ENCODE measurements around the gene ABR. TPM values are rescaled to one million over a fixed set of nuclear protein-coding genes. Genes with fewer than 3 reads are reported as not detected.
"Not testable (repeated sequence)": the region's sequence is repeated elsewhere in the genome, so short reads cannot be mapped to it uniquely, and the experiment has no call there.

Gene ABR
- total and polyA plus RNA-seq, 5 donors from 2014 or later = 13.2 to 116 (median 18.3) TPM

DNA sequence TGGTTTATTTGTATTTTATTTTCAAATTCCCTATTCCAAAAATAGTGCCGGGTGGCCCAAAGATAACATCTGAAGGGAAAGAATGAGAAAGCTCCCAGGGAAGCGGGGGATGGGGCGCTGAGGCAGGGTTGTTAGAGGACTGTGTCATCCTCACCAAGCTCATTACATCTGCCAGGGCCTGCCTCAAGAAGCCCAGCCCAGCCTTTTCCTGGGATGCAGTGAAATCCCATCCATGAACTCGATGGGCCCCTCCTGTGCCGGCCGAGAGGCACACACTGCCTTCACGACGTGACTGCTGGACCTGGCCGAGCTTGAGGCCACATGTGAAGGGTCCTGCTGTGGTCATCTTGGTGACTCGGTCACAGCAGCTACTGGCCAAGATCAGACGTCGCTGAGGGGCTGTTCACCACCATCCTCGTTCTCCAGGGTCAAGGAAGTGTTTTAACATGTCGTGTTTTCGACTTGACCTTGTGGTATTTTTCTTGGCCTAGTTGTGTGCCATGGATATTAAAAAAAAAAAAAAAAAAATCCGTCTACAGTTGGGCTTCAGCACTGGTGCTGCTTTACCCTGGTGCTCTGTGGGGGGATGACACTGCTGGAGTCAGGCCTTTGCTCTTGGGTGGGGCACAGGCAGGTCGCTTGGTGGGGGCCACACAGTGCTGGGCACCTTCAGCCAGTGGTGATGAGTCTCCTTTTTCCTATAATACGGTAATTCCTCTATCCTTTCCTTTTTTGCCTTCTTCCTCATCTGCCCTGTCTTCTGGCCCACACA lies 178.0 kb downstream of the ABR start:
- ATAC-seq (ENCODE audit: low read depth in 2 of 2) (no peak), DNase-seq (no peak)
- H3K9me3 Mint-ChIP-seq = no peaks in the 10 kb centered on the region
- Histone ChIP-seq H3K27ac (ENCODE audit: insufficient read depth, low read length, poor library complexity, severe bottlenecking) (no peak overlapping the region), H3K9me3 (ENCODE audit: control insufficient read depth in 2 of 2, low read length in 2 of 2) (no peaks in the 10 kb centered on the region), H3K27me3 (ENCODE audit: control insufficient read depth, insufficient read depth, low read length) (no peaks in the 10 kb centered on the region), H3K4me3 (ENCODE audit: low read depth, low read length) (no peak overlapping the region), H3K4me1 (ENCODE audit: control insufficient read depth, insufficient read depth, low read length, poor library complexity, severe bottlenecking) (peaks cover 20% of the 10 kb centered on the region), H3K36me3 (ENCODE audit: control insufficient read depth, insufficient read depth, low read length) (peaks cover 54% of the 10 kb centered on the region)
- H3K27me3 Mint-ChIP-seq = peaks cover 2% of the 10 kb centered on the region
- H3K4me3 Mint-ChIP-seq = peak overlapping the region in 1 of 4 donors; percentile 53
- H3K27ac Mint-ChIP-seq = peak overlapping the region in 1 of 3 donors; percentile 50
- peaks cover 10 to 28% (median 18%) of the 10 kb centered on the region in 4 donors for H3K4me1 Mint-ChIP-seq
- H3K36me3 Mint-ChIP-seq = peaks cover 31% of the 10 kb centered on the region

DNA sequence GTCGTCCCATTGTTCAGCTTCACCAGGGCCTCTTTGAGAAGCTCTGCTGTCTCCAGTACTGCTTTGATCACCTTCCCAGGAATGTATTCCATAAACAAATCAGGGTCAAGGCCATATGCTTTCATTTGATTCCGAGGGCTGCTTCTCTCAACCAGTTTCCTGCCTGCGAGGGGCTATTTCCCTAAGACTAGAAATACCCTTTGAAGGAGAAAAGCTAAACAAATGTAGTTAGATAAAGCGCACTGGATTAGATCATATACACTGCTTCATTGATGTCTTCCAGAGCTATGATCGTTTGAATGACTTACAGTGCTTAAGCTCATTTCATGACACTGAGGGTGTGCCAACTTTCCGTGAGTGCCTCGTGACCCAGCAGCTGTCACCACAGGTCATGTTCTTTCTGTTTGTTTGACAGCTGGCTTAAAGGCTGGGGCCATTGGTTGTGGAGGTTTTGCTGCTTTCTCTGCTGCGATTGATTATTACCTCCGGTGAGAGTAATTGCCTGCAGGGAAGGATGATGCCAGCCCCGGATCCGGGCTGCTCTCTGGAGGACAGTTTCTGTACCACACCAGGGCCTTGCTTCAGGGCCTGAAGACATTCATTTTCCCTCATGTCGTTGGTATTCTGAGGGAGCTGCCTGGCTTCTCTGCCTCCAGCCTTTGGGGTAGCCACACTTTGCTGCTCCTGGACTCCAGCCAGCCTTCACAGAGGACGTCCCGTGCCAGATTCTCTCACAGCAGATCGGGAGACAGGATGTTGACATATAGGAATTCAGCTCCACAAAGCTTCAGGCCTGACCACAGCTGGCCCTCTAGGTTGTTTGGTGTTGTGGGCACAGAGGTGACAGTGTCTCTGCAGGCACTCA lies 179.0 kb downstream of the ABR start:
- Mint-ChIP-seq H3K4me3 (peak overlapping the region in 1 of 4 donors; percentile 18), H3K27ac (peak overlapping the region in 2 of 3 donors; percentile 36 to 52), H3K4me1 (peaks cover 12 to 33% (median 20%) of the 10 kb centered on the region in 4 donors), H3K27me3 (peaks cover 6% of the 10 kb centered on the region), H3K36me3 (peaks cover 31% of the 10 kb centered on the region), H3K9me3 (no peaks in the 10 kb centered on the region)
- Histone ChIP-seq H3K9me3 (ENCODE audit: control insufficient read depth in 2 of 2, low read length in 2 of 2) (no peaks in the 10 kb centered on the region), H3K27me3 (ENCODE audit: control insufficient read depth, insufficient read depth, low read length) (no peaks in the 10 kb centered on the region), H3K36me3 (ENCODE audit: control insufficient read depth, insufficient read depth, low read length) (peaks cover 51% of the 10 kb centered on the region), H3K4me3 (ENCODE audit: low read depth, low read length) (no peak overlapping the region), H3K27ac (ENCODE audit: insufficient read depth, low read length, poor library complexity, severe bottlenecking) (no peak overlapping the region), H3K4me1 (ENCODE audit: control insufficient read depth, insufficient read depth, low read length, poor library complexity, severe bottlenecking) (peaks cover 24% of the 10 kb centered on the region)
- no peak for ATAC-seq (ENCODE audit: low read depth in 2 of 2)
- DNase-seq = no peak

DNA sequence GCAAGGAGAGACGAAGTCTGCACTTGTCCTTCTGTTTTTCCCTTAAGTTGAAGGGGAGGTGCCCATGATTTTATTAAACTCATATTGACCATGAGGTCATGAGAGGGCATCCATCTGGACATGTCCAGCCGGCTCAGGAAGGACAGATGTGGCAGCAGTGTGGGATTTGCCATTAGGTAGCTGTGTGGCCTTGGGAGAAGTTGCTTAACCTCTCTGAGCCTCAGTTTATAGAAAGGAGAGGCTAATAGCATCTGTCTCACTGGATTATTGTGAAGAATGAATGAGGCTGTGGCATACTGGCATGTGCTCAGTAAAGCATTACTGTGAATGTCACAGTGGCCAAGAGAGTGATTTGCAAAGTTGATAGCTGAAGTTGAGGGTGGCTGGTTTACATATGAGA lies 181.7 kb downstream of the ABR start:
- Histone ChIP-seq H3K4me1 (ENCODE audit: control insufficient read depth, insufficient read depth, low read length, poor library complexity, severe bottlenecking) (peaks cover 24% of the 10 kb centered on the region), H3K9me3 (ENCODE audit: control insufficient read depth in 2 of 2, low read length in 2 of 2) (peaks cover 7 to 15% of the 10 kb centered on the region in 2 experiments), H3K4me3 (ENCODE audit: low read depth, low read length) (peak overlapping the region; percentile 92), H3K27ac (ENCODE audit: insufficient read depth, low read length, poor library complexity, severe bottlenecking) (no peak overlapping the region), H3K36me3 (ENCODE audit: control insufficient read depth, insufficient read depth, low read length) (peaks cover 35% of the 10 kb centered on the region), H3K27me3 (ENCODE audit: control insufficient read depth, insufficient read depth, low read length) (no peaks in the 10 kb centered on the region)
- H3K4me3 Mint-ChIP-seq = peak overlapping the region; percentile 95 to 99 (median 97)
- H3K27ac Mint-ChIP-seq = peak overlapping the region; percentile 70 to 96 (median 95)
- peaks cover 6% of the 10 kb centered on the region for H3K27me3 Mint-ChIP-seq
- no peak for DNase-seq
- peaks cover 0 to 16% (median 0%) of the 10 kb centered on the region in 7 donors for H3K9me3 Mint-ChIP-seq
- H3K4me1 Mint-ChIP-seq = peaks cover 12 to 33% (median 20%) of the 10 kb centered on the region in 4 donors
- ATAC-seq (ENCODE audit: low read depth in 2 of 2) = no peak
- H3K36me3 Mint-ChIP-seq = peaks cover 19% of the 10 kb centered on the region

DNA sequence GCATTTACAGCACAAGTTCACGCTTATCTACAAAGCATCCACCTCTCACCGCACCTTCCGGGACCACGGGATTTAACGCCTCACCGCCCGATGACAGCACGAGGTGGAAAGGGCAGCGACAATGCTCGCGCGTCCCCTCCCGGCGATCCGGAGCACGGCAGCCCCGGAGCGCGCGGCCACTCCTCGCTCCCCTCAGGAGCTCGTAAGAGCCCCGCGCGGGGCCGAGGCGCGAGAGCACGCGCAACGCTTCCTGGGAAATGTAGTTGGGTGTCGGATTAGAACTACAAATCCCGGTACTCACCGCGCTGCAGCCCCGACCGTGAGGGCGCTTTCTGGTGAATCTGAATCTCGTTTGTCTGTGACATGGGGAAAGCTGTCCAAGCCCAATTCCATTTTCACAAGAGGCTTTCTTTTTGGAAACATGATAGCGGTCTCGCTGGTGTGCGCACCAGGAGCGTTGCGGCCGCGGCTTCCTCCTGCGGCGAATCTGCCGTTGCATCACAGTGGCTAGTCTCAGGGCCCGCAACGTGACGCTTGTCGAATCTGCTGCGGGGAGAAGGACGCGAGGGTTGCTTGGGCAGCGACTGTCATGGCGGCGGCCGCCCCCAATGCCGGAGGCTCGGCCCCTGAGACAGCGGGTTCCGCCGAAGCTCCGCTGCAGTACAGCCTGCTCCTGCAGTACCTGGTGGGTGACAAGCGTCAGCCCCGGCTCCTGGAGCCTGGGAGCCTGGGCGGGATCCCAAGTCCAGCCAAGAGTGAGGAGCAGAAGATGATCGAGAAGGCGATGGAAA lies 183.0 kb downstream of the ABR start, which contains the start of gene TIMM22:
Gene TIMM22 (plus strand): TSS at position 576 of the 791 bp plus-strand sequence. CDS start 14 bp downstream, at position 590.
- H3K9me3 ChIP-seq (ENCODE audit: control insufficient read depth in 2 of 2, low read length in 2 of 2) = peaks cover 7 to 26% of the 10 kb centered on the region in 2 experiments
- Mint-ChIP-seq H3K27me3 (peaks cover 6% of the 10 kb centered on the region), H3K36me3 (peaks cover 13% of the 10 kb centered on the region), H3K4me3 (peak within 1 kb of the TSS; percentile 95 to 99 (median 97)), H3K27ac (peak within 1 kb of the TSS; percentile 95 to 97 (median 96)), H3K4me1 (peaks cover 12 to 33% (median 20%) of the 10 kb centered on the region in 4 donors), H3K9me3 (peaks cover 0 to 18% (median 0%) of the 10 kb centered on the region in 7 donors)
- H3K27me3 ChIP-seq (ENCODE audit: control insufficient read depth, insufficient read depth, low read length) = no peaks in the 10 kb centered on the region
- H3K4me1 ChIP-seq (ENCODE audit: control insufficient read depth, insufficient read depth, low read length, poor library complexity, severe bottlenecking) = peaks cover 24% of the 10 kb centered on the region
- DNase-seq (peak; percentile 87 to 98 (median 96)), ATAC-seq (ENCODE audit: low read depth in 2 of 2) (peak; percentile 94 to 96)
- peak within 1 kb of the TSS; percentile 81 for H3K27ac ChIP-seq (ENCODE audit: insufficient read depth, low read length, poor library complexity, severe bottlenecking)
- peaks cover 22% of the 10 kb centered on the region for H3K36me3 ChIP-seq (ENCODE audit: control insufficient read depth, insufficient read depth, low read length)
- H3K4me3 ChIP-seq (ENCODE audit: low read depth, low read length) = peak within 1 kb of the TSS; percentile 92

DNA sequence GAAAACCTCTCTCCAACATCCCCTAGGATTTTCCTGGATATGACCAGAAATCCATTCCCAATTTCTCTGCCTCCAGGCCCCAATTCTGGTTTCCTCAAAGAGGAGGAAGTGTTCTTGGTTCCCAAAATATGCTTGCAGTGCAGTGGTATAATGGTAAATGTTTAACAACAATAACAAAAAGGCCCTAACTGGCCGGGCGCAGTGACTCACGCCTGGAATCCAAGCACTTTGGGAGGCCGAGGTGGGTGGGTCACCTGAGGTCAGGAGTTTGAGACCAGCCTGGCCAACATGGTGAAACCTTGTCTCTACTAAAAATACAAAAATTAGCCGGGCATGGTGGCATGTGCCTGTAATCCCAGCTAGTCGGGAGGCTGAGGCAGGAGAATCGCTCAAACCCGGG lies 184.5 kb downstream of the ABR start:
- H3K27me3 ChIP-seq (ENCODE audit: control insufficient read depth, insufficient read depth, low read length); H3K27ac Mint-ChIP-seq; ATAC-seq (ENCODE audit: low read depth in 2 of 2); DNase-seq; H3K27me3 Mint-ChIP-seq; H3K36me3 Mint-ChIP-seq; H3K36me3 ChIP-seq (ENCODE audit: control insufficient read depth, insufficient read depth, low read length); H3K4me3 ChIP-seq (ENCODE audit: low read depth, low read length); H3K27ac ChIP-seq (ENCODE audit: insufficient read depth, low read length, poor library complexity, severe bottlenecking): not testable (repeated sequence)
- Mint-ChIP-seq H3K4me1 (peaks cover 12 to 32% (median 20%) of the 10 kb centered on the region in 4 donors), H3K9me3 (peaks cover 0 to 18% (median 0%) of the 10 kb centered on the region in 7 donors), H3K4me3 (peak overlapping the region in 2 of 4 donors; percentile 27 to 43)
- Histone ChIP-seq H3K4me1 (ENCODE audit: control insufficient read depth, insufficient read depth, low read length, poor library complexity, severe bottlenecking) (peaks cover 24% of the 10 kb centered on the region), H3K9me3 (ENCODE audit: control insufficient read depth in 2 of 2, low read length in 2 of 2) (peaks cover 7 to 26% of the 10 kb centered on the region in 2 experiments)

DNA sequence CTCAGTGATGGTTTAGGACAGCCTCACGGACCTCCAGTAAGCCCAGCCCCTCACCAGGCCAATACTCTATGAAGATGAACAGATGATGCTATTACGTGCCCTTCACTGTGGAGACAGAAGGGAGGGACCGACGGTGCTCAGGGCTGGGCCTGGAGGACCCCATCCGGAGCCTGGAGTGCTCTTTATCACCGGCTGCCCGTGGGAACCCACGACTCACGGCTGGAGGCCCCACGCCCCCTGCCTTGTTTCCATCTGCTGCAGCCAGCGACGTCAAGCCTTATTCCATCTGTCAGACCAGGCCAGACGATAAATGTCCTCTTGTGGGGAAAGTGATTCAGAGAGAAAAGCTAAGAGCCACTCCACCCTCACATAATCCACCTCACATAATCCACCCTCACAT lies 186.8 kb downstream of the ABR start:
- Mint-ChIP-seq H3K27me3 (peaks cover 6% of the 10 kb centered on the region), H3K9me3 (peaks cover 0 to 18% (median 2%) of the 10 kb centered on the region in 7 donors), H3K4me3 (no peak overlapping the region), H3K4me1 (peaks cover 3 to 14% (median 9%) of the 10 kb centered on the region in 4 donors), H3K36me3 (no peaks in the 10 kb centered on the region), H3K27ac (no peak overlapping the region)
- Histone ChIP-seq H3K27me3 (ENCODE audit: control insufficient read depth, insufficient read depth, low read length) (no peaks in the 10 kb centered on the region), H3K9me3 (ENCODE audit: control insufficient read depth in 2 of 2, low read length in 2 of 2) (peaks cover 7 to 26% of the 10 kb centered on the region in 2 experiments), H3K36me3 (ENCODE audit: control insufficient read depth, insufficient read depth, low read length) (no peaks in the 10 kb centered on the region), H3K4me1 (ENCODE audit: control insufficient read depth, insufficient read depth, low read length, poor library complexity, severe bottlenecking) (peaks cover 13% of the 10 kb centered on the region), H3K27ac (ENCODE audit: insufficient read depth, low read length, poor library complexity, severe bottlenecking) (no peak overlapping the region), H3K4me3 (ENCODE audit: low read depth, low read length) (no peak overlapping the region)
- no peak for ATAC-seq (ENCODE audit: low read depth in 2 of 2)
- no peak for DNase-seq

DNA sequence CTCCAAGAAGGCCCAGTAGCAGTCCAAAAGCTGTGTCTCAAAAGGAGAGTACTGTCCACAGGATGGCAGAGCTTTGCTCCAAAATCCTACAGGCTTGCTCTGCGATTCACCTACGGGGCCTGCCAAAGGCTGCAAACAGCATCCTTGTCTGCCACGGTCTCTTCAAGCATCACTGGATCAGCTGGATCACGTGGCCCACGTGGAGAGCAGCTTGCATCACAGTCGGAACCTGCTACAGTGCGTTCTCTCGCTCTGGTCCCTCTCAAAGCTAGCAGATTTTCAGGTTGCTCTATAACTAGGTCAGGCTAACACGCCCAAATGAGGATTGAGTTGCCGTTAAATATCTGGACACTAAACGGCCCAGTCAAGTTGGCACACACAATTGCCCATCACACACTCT lies 191.2 kb downstream of the ABR start:
- no peak overlapping the region for H3K27ac ChIP-seq (ENCODE audit: insufficient read depth, low read length, poor library complexity, severe bottlenecking)

More for the DNA sequence above, 191.2 kb downstream of the ABR start:
- Mint-ChIP-seq H3K27ac (no peak overlapping the region), H3K27me3 (no peaks in the 10 kb centered on the region), H3K4me1 (no peaks in the 10 kb centered on the region), H3K36me3 (no peaks in the 10 kb centered on the region), H3K9me3 (peaks cover 0 to 4% (median 0%) of the 10 kb centered on the region in 7 donors), H3K4me3 (no peak overlapping the region)
- ATAC-seq (ENCODE audit: low read depth in 2 of 2) (no peak), DNase-seq (no peak)
- no peaks in the 10 kb centered on the region for H3K27me3 ChIP-seq (ENCODE audit: control insufficient read depth, insufficient read depth, low read length)
- H3K4me3 ChIP-seq (ENCODE audit: low read depth, low read length) = no peak overlapping the region
- peaks cover 2 to 15% of the 10 kb centered on the region in 2 experiments for H3K9me3 ChIP-seq (ENCODE audit: control insufficient read depth in 2 of 2, low read length in 2 of 2)
- H3K36me3 ChIP-seq (ENCODE audit: control insufficient read depth, insufficient read depth, low read length) = no peaks in the 10 kb centered on the region
- H3K4me1 ChIP-seq (ENCODE audit: control insufficient read depth, insufficient read depth, low read length, poor library complexity, severe bottlenecking) = no peaks in the 10 kb centered on the region
